ENCODE results near the gene CYP3A7.
"Not testable (repeated sequence)": the region's sequence is repeated elsewhere in the genome, so short reads cannot be mapped to it uniquely, and the experiment has no call there.

Gene CYP3A7

GRCh38 chr7:99772565-99772964, 37.6 kb upstream of the CYP3A7 start:
- Histone ChIP-seq H3F3A (ENCODE audit: insufficient read depth, low read length) (no peaks in the 10 kb centered on the region), H3K27me3 (ENCODE audit: insufficient read depth, low read length) (no peaks in the 10 kb centered on the region; the same call in 1 of the 2 replicates), H4K20me1 (ENCODE audit: insufficient read depth, low read length) (no peaks in the 10 kb centered on the region), H3K4me2 (ENCODE audit: low read length) (no peak overlapping the region), H3K79me2 (ENCODE audit: insufficient read depth, low read length) (no peaks in the 10 kb centered on the region), H3K4me3 (ENCODE audit: low read depth, low read length, poor library complexity, severe bottlenecking) (no peak overlapping the region), H3K9me3 (ENCODE audit: low read length) (no peaks in the 10 kb centered on the region), H3K4me1 (ENCODE audit: insufficient read depth, low read length, severe bottlenecking) (no peaks in the 10 kb centered on the region), H3K27ac (ENCODE audit: low read depth, low read length, poor library complexity, severe bottlenecking) (no peak overlapping the region), H3K9ac (ENCODE audit: low read length) (no peak overlapping the region), H2AFZ (ENCODE audit: low read length) (no peak overlapping the region), H3K36me3 (ENCODE audit: insufficient read depth, low read length) (no peaks in the 10 kb centered on the region), H3K9me2 (ENCODE audit: low read depth, low read length) (no peaks in the 10 kb centered on the region)
- TF ChIP-seq EZH2 (IDR thresholded peaks at IDR 0.05; ENCODE audit: borderline replicate concordance, low read length) (no peak), CTCF (IDR thresholded peaks at IDR 0.05; ENCODE audit: low read length) (no peak)

- H3K4me3 ChIP-seq (ENCODE audit: low read depth, low read length, poor library complexity, severe bottlenecking); H3K27ac ChIP-seq (ENCODE audit: low read depth, low read length, poor library complexity, severe bottlenecking); H3F3A ChIP-seq (ENCODE audit: insufficient read depth, low read length); H3K79me2 ChIP-seq (ENCODE audit: insufficient read depth, low read length); H3K9me3 ChIP-seq (ENCODE audit: low read length); H4K20me1 ChIP-seq (ENCODE audit: insufficient read depth, low read length); H2AFZ ChIP-seq (ENCODE audit: low read length); H3K27me3 ChIP-seq (ENCODE audit: insufficient read depth, low read length); H3K4me2 ChIP-seq (ENCODE audit: low read length); H3K9ac ChIP-seq (ENCODE audit: low read length); H3K4me1 ChIP-seq (ENCODE audit: insufficient read depth, low read length, severe bottlenecking); H3K9me2 ChIP-seq (ENCODE audit: low read depth, low read length); H3K36me3 ChIP-seq (ENCODE audit: insufficient read depth, low read length): not testable (repeated sequence)
Measured at GRCh38 chr7:99769494-99769893, 34.5 kb upstream of the CYP3A7 start.

DNA sequence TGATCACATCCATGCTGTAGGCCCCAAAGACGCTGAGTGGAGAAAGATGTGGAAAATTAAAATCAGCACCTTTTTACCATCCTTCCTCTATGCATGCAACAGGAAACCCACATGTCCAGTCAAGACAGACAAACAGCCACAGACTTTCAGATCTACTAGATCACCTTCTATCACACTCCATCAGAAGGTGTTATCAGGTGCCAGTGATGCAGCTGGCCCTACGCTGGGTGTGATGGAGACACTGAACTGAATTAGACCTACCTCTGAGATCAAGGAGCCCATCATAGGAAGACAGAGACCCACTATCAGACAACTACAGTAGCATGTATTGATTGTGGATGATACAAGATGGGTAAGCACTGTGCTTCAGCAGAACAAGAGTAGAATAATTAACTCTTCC, 33.5 kb upstream of the CYP3A7 start:
- Histone ChIP-seq H4K20me1 (ENCODE audit: insufficient read depth, low read length) (no peaks in the 10 kb centered on the region), H3K9me2 (ENCODE audit: low read depth, low read length) (no peaks in the 10 kb centered on the region), H3K9me3 (ENCODE audit: low read length) (no peaks in the 10 kb centered on the region), H3K9ac (ENCODE audit: low read length) (no peak overlapping the region), H3K36me3 (ENCODE audit: insufficient read depth, low read length) (no peaks in the 10 kb centered on the region), H3F3A (ENCODE audit: insufficient read depth, low read length) (no peaks in the 10 kb centered on the region), H3K4me3 (ENCODE audit: low read depth, low read length, poor library complexity, severe bottlenecking) (no peak overlapping the region), H2AFZ (ENCODE audit: low read length) (no peak overlapping the region), H3K27me3 (ENCODE audit: insufficient read depth, low read length) (0 out of 2 replicates have a peak, but pooled peaks cover 5% of the 10 kb centered on the region), H3K79me2 (ENCODE audit: insufficient read depth, low read length) (no peaks in the 10 kb centered on the region), H3K4me1 (ENCODE audit: insufficient read depth, low read length, severe bottlenecking) (no peaks in the 10 kb centered on the region), H3K27ac (ENCODE audit: low read depth, low read length, poor library complexity, severe bottlenecking) (no peak overlapping the region), H3K4me2 (ENCODE audit: low read length) (no peak overlapping the region)
- no peak for TF ChIP-seq EZH2 (IDR thresholded peaks at IDR 0.05; ENCODE audit: borderline replicate concordance, low read length)

- Histone ChIP-seq H3F3A (ENCODE audit: insufficient read depth, low read length) (no peaks in the 10 kb centered on the region), H3K9me3 (ENCODE audit: low read length) (no peaks in the 10 kb centered on the region), H3K79me2 (ENCODE audit: insufficient read depth, low read length) (no peaks in the 10 kb centered on the region), H3K9me2 (ENCODE audit: low read depth, low read length) (no peaks in the 10 kb centered on the region), H3K4me2 (ENCODE audit: low read length) (no peak overlapping the region), H3K4me3 (ENCODE audit: low read depth, low read length, poor library complexity, severe bottlenecking) (no peak overlapping the region), H2AFZ (ENCODE audit: low read length) (no peak overlapping the region), H3K9ac (ENCODE audit: low read length) (no peak overlapping the region), H3K36me3 (ENCODE audit: insufficient read depth, low read length) (no peaks in the 10 kb centered on the region), H3K27me3 (ENCODE audit: insufficient read depth, low read length) (0 out of 2 replicates have a peak, but pooled peaks cover 5% of the 10 kb centered on the region), H4K20me1 (ENCODE audit: insufficient read depth, low read length) (no peaks in the 10 kb centered on the region), H3K4me1 (ENCODE audit: insufficient read depth, low read length, severe bottlenecking) (no peaks in the 10 kb centered on the region), H3K27ac (ENCODE audit: low read depth, low read length, poor library complexity, severe bottlenecking) (no peak overlapping the region)
- TF ChIP-seq CTCF (IDR thresholded peaks at IDR 0.05; ENCODE audit: low read length) (no peak), EZH2 (IDR thresholded peaks at IDR 0.05; ENCODE audit: borderline replicate concordance, low read length) (no peak)
Measured at GRCh38 chr7:99767662-99768061, 32.7 kb upstream of the CYP3A7 start.
